Trophoblast cell (in vitro differentiated cells and primary cell): ENCODE results near the gene AOPEP. TPM values are rescaled to one million over a fixed set of nuclear protein-coding genes. Genes with fewer than 3 reads are reported as not detected.

ENCODE experiments used
- DNase-seq, 2 donors: peaks; one replicate each; pipeline ENCODE4 v3.0.0-alpha.2; 2016
- H2AFZ ChIP-seq: 2 replicates; pipeline ENCODE4 v1.6.1; 2013; ENCODE audit warnings: low read length, moderate library complexity, mild to moderate bottlenecking; ENCODE audit not compliant: insufficient read depth, poor library complexity
- H2AK5ac ChIP-seq: 2 replicates; pipeline ENCODE4 v1.6.1; 2013; ENCODE audit warnings: mild to moderate bottlenecking, low read length
- H2BK120ac ChIP-seq: 2 replicates; pipeline ENCODE4 v1.6.1; 2013; ENCODE audit warnings: low read length, mild to moderate bottlenecking, moderate library complexity; ENCODE audit not compliant: insufficient read depth, poor library complexity
- H2BK12ac ChIP-seq: 2 replicates; pipeline ENCODE4 v1.6.1; 2013; ENCODE audit warnings: mild to moderate bottlenecking, low read length, moderate library complexity
- H2BK5ac ChIP-seq: 2 replicates; pipeline ENCODE4 v1.6.1; 2013; ENCODE audit warnings: low read length, low read depth, moderate library complexity, mild to moderate bottlenecking; ENCODE audit not compliant: poor library complexity
- H3K14ac ChIP-seq: 2 replicates; pipeline ENCODE4 v1.6.1; 2013; ENCODE audit warnings: mild to moderate bottlenecking, low read length
- H3K18ac ChIP-seq: 2 replicates; pipeline ENCODE4 v1.6.1; 2013; ENCODE audit warnings: mild to moderate bottlenecking, low read length
- H3K23ac ChIP-seq: 2 replicates; pipeline ENCODE4 v1.6.1; 2013; ENCODE audit warnings: low read length
- H3K27ac ChIP-seq: 2 replicates; pipeline ENCODE4 v1.5.1; 2013; ENCODE audit warnings: low read depth, mild to moderate bottlenecking, inconsistent platforms, low read length, moderate library complexity
- H3K27me3 ChIP-seq: 2 replicates; pipeline ENCODE4 v1.6.1; 2013; ENCODE audit warnings: inconsistent platforms, mild to moderate bottlenecking, low read length, moderate library complexity; ENCODE audit not compliant: insufficient read depth
- H3K36me3 ChIP-seq, 2 experiments: 1 replicate in 1 of 2; 2 replicates in 1 of 2; pipeline ENCODE4 v1.6.1; 2013; ENCODE audit warnings: low read length in 2 of 2, mild to moderate bottlenecking in 2 of 2, moderate library complexity in 1 of 2; ENCODE audit not compliant: insufficient read depth in 2 of 2, control insufficient read depth in 1 of 2
- H3K4ac ChIP-seq: 2 replicates; pipeline ENCODE4 v1.6.1; 2013; ENCODE audit warnings: low read depth, mild to moderate bottlenecking, low read length, moderate library complexity
- H3K4me1 ChIP-seq, 2 experiments: 1 replicate in 1 of 2; 2 replicates in 1 of 2; pipeline ENCODE4 v1.6.1; 2013; ENCODE audit warnings: low read length in 2 of 2, mild to moderate bottlenecking in 2 of 2, moderate library complexity in 1 of 2; ENCODE audit not compliant: insufficient read depth in 2 of 2, control insufficient read depth in 1 of 2
- H3K4me2 ChIP-seq: 2 replicates; pipeline ENCODE4 v1.6.1; 2013; ENCODE audit warnings: inconsistent platforms, mild to moderate bottlenecking, low read length, moderate library complexity
- H3K4me3 ChIP-seq: 2 replicates; pipeline ENCODE4 v1.5.1; 2013; ENCODE audit warnings: mild to moderate bottlenecking, low read depth, low read length, inconsistent platforms
- H3K79me1 ChIP-seq: one replicate; pipeline ENCODE4 v1.6.1; 2013; ENCODE audit warnings: low read length
- H3K79me2 ChIP-seq: 2 replicates; pipeline ENCODE4 v1.6.1; 2013; ENCODE audit warnings: low read length, mild to moderate bottlenecking; ENCODE audit not compliant: control insufficient read depth, insufficient read depth, poor library complexity
- H3K9ac ChIP-seq: 2 replicates; pipeline ENCODE4 v1.6.1; 2013; ENCODE audit warnings: mild to moderate bottlenecking, low read length
- H3K9me3 ChIP-seq: 2 replicates; pipeline ENCODE4 v1.6.1; 2013; ENCODE audit warnings: low read depth, mild to moderate bottlenecking, control low read depth, inconsistent platforms, low read length; ENCODE audit not compliant: insufficient read depth
- H4K12ac ChIP-seq: 2 replicates; pipeline ENCODE4 v1.6.1; 2013; ENCODE audit warnings: low read depth, mild to moderate bottlenecking, low read length, moderate library complexity
- H4K8ac ChIP-seq: 2 replicates; pipeline ENCODE4 v1.6.1; 2013; ENCODE audit warnings: low read depth, mild to moderate bottlenecking, low read length, moderate library complexity
- H4K91ac ChIP-seq: one replicate; pipeline ENCODE4 v1.6.1; 2013; ENCODE audit warnings: low read depth, mild to moderate bottlenecking, low read length, moderate library complexity
- WGBS: extraction: QIAGEN DNeasy Blood & Tissue Kit; methylation state at CpG from one replicate; pipeline ENCODE4 v1.1.7; 2013; ENCODE audit warnings: missing lambda C conversion rate; ENCODE audit not compliant: insufficient read length, insufficient coverage; ENCODE audit errors: extremely low coverage; 5-methylcytosine and 5-hydroxymethylcytosine counted together
- polyA plus RNA-seq: library from polyadenylated mRNA; stranded (reverse); fragments of 200-250 nt; gene quantifications from 2 replicates; pipeline ENCODE4 v1.2.3, GENCODE V29; 2013

Gene AOPEP, protein sequence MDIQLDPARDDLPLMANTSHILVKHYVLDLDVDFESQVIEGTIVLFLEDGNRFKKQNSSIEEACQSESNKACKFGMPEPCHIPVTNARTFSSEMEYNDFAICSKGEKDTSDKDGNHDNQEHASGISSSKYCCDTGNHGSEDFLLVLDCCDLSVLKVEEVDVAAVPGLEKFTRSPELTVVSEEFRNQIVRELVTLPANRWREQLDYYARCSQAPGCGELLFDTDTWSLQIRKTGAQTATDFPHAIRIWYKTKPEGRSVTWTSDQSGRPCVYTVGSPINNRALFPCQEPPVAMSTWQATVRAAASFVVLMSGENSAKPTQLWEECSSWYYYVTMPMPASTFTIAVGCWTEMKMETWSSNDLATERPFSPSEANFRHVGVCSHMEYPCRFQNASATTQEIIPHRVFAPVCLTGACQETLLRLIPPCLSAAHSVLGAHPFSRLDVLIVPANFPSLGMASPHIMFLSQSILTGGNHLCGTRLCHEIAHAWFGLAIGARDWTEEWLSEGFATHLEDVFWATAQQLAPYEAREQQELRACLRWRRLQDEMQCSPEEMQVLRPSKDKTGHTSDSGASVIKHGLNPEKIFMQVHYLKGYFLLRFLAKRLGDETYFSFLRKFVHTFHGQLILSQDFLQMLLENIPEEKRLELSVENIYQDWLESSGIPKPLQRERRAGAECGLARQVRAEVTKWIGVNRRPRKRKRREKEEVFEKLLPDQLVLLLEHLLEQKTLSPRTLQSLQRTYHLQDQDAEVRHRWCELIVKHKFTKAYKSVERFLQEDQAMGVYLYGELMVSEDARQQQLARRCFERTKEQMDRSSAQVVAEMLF
- 24.0 and 25.3 TPM in 2 replicates for polyA plus RNA-seq

DNA sequence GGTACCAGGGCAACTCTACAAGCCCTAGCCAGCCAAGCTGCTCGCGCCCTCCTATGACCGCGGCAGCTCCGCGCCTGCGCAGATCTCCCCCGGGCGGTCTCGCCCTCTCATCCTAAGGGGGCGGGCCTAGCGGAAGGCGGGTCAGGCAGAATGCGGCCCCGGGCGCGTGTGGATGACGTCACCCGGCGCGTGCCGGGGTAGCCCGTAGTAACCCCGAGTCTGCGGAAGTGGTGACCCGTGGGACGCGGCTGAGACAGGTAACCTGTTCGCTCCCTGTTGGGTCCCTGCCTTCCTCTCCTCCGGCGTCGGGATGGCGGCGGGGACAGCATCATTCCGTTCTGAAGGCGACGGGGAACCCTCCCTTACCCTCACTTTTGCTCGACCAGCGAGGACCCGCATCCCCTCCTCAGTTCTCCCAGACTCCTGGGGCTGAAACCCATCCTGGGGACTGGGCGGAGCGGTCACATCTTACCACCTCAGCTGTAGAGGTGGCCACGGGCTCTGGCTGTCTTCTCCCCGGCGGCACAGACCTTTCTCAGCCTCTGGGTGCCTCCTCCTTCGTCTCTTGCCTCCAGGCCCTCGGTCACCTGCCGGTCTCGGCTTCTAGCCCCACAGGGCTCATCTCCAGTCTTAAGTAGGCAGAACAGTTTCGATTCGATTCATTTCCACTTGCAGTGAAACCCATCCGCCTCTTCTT lies at the start of gene AOPEP:
TSS of gene AOPEP (plus strand) at position 205 of the 697 bp plus-strand sequence. CDS start 33,085 bp downstream, outside the sequence.
- peak within 1 kb of the TSS; percentile 68 for H4K12ac ChIP-seq
- WGBS: no CpG with 5 or more reads among the region's 52 CpGs
- H3K79me2 ChIP-seq: peaks cover 3% of the 10 kb centered on the region
- peak within 1 kb of the TSS; percentile 59 for H2BK5ac ChIP-seq
- no peak within 1 kb of the TSS for H3K27ac ChIP-seq
- peak within 1 kb of the TSS; percentile 3 for H3K18ac ChIP-seq
- peak within 1 kb of the TSS; percentile 79 for H2AFZ ChIP-seq
- DNase-seq: peak; percentile 96 to 98
- peak within 1 kb of the TSS; percentile 67 for H3K14ac ChIP-seq
- H3K4me1 ChIP-seq: no peaks in the 10 kb centered on the region
- H4K91ac ChIP-seq: peak within 1 kb of the TSS; percentile 75
- H2AK5ac ChIP-seq: peak within 1 kb of the TSS; percentile 27
- H3K79me1 ChIP-seq: peaks cover 3% of the 10 kb centered on the region
- peak within 1 kb of the TSS; percentile 70 for H3K9ac ChIP-seq
- peak within 1 kb of the TSS; percentile 91 for H4K8ac ChIP-seq
- peak within 1 kb of the TSS; percentile 93 for H3K4me3 ChIP-seq
- H2BK12ac ChIP-seq: no peak within 1 kb of the TSS
- H3K23ac ChIP-seq: no peak within 1 kb of the TSS
- H3K27me3 ChIP-seq: no peaks in the 10 kb centered on the region
- peak within 1 kb of the TSS; percentile 30 for H3K4ac ChIP-seq
- no peaks in the 10 kb centered on the region for H3K36me3 ChIP-seq
- no peaks in the 10 kb centered on the region for H3K9me3 ChIP-seq
- peak within 1 kb of the TSS; percentile 8 for H2BK120ac ChIP-seq
- peak within 1 kb of the TSS; percentile 58 for H3K4me2 ChIP-seq

DNA sequence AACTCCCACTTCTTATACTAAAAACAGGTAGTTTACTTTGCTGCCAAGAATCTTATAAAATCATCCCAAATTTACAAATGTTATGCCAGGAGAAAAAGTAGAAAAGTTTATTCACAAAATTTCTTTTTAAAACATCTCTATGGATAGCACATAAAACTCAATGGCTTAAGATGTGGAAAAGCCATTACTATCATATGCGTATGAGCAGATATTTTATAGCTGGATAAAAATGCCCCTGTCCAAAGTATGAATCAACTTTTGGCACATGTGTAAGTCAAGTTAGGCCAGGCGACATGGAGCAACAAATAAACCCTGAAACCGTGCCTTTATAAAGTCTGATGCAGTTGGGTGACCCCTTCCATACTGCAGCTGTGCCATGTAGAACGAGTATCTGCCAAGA lies 48.6 kb upstream of the AOPEP start:
- H3K9ac ChIP-seq: no peak overlapping the region
- no peak overlapping the region for H2BK5ac ChIP-seq
- no peak overlapping the region for H3K4me3 ChIP-seq
- H3K4me1 ChIP-seq: peaks cover 0 to 4% of the 10 kb centered on the region in 2 experiments
- no CpG with 5 or more reads among the region's 4 CpGs for WGBS
- H3K79me2 ChIP-seq: no peaks in the 10 kb centered on the region
- no peaks in the 10 kb centered on the region for H3K36me3 ChIP-seq
- H3K18ac ChIP-seq: no peak overlapping the region
- no peak overlapping the region for H3K4me2 ChIP-seq
- H3K4ac ChIP-seq: no peak overlapping the region
- no peak overlapping the region for H4K8ac ChIP-seq
- no peaks in the 10 kb centered on the region for H3K79me1 ChIP-seq
- no peak overlapping the region for H3K27ac ChIP-seq
- no peaks in the 10 kb centered on the region for H3K27me3 ChIP-seq
- no peak overlapping the region for H2BK12ac ChIP-seq
- no peak overlapping the region for H2AK5ac ChIP-seq
- H4K91ac ChIP-seq: no peak overlapping the region
- DNase-seq: no peak
- H2AFZ ChIP-seq: no peak overlapping the region
- no peak overlapping the region for H3K23ac ChIP-seq
- no peak overlapping the region for H4K12ac ChIP-seq
- H3K14ac ChIP-seq: no peak overlapping the region
- H2BK120ac ChIP-seq: no peak overlapping the region
- no peaks in the 10 kb centered on the region for H3K9me3 ChIP-seq

DNA sequence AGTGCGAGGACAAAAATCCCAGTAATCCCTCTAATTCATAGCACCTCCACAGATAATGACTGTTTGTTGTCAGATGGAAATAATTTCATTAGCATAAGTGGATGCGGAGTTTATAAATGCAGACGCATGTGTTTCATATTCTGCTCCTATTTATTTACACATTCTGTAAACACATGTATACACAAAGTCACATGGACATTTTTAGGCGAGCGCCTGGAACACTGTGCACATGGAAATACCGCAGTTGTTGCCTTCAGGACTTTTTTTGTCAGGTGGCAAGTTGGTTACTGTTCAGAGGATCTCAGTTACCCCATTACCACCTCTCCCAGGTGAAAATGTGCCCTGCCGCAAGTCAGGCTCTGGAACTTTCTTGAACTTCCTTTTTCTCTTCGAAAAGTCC lies 46.9 kb upstream of the AOPEP start:
- Histone ChIP-seq H3K4ac (no peak overlapping the region), H3K18ac (no peak overlapping the region), H3K4me1 (peaks cover 0 to 4% of the 10 kb centered on the region in 2 experiments), H3K9ac (no peak overlapping the region), H2BK12ac (no peak overlapping the region), H3K9me3 (no peaks in the 10 kb centered on the region), H3K4me3 (no peak overlapping the region), H2BK5ac (no peak overlapping the region), H2AK5ac (no peak overlapping the region), H3K79me1 (no peaks in the 10 kb centered on the region), H3K27me3 (no peaks in the 10 kb centered on the region), H3K14ac (no peak overlapping the region), H3K23ac (no peak overlapping the region), H2BK120ac (no peak overlapping the region), H4K91ac (no peak overlapping the region), H2AFZ (no peak overlapping the region), H4K8ac (no peak overlapping the region), H3K36me3 (no peaks in the 10 kb centered on the region), H3K4me2 (no peak overlapping the region), H4K12ac (no peak overlapping the region), H3K79me2 (no peaks in the 10 kb centered on the region), H3K27ac (no peak overlapping the region)
- no peak for DNase-seq
- no CpG with 5 or more reads among the region's 8 CpGs for WGBS

DNA sequence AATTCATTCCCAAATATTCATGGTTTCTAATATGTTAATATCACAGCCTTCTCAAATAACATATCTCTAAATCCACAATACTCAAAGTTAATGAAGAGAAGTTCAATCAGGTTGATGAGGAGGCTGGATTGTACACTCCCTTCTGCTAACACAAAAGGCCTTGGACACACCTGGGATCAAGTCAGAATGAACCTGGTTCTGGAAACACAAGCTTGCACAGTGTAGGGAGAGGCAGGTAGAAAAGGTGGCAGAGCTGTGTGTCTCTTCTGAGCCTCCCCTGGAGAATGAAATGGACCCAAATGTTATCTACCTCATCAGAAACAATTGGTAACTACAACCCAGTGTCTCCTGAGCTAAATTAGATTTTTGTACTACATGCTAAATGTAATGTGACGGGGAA lies 46.5 kb upstream of the AOPEP start:
- Histone ChIP-seq H2AK5ac (no peak overlapping the region), H3K27ac (no peak overlapping the region), H3K23ac (no peak overlapping the region), H2BK12ac (no peak overlapping the region), H3K4me2 (no peak overlapping the region), H3K4me1 (peaks cover 0 to 4% of the 10 kb centered on the region in 2 experiments), H3K9me3 (no peaks in the 10 kb centered on the region), H3K36me3 (no peaks in the 10 kb centered on the region), H4K12ac (no peak overlapping the region), H2AFZ (no peak overlapping the region), H3K4me3 (no peak overlapping the region), H4K91ac (no peak overlapping the region), H2BK120ac (no peak overlapping the region), H3K9ac (no peak overlapping the region), H3K4ac (no peak overlapping the region), H3K18ac (no peak overlapping the region), H4K8ac (no peak overlapping the region), H3K79me1 (no peaks in the 10 kb centered on the region), H2BK5ac (no peak overlapping the region), H3K27me3 (no peaks in the 10 kb centered on the region), H3K14ac (no peak overlapping the region), H3K79me2 (no peaks in the 10 kb centered on the region)
- no CpG with 5 or more reads among the region's 1 CpG for WGBS
- DNase-seq: no peak
